ENCODE data around the gene PHLPP1. TPM values are rescaled to one million over a fixed set of nuclear protein-coding genes. Genes with fewer than 3 reads are reported as not detected.

PHLPP1 gene
- total and polyA plus RNA-seq, 4 experiments from 2014 or later: 0.36 to 7.8 (median 6.3) TPM; not detected in 1

GRCh38 chr18:62981566-62981965 is 266.2 kb downstream of the PHLPP1 start:
- no peak overlapping the region for H3K4me3 Mint-ChIP-seq
- Histone ChIP-seq H3K4me3 (ENCODE audit: low read length in 2 of 2) (no peak overlapping the region), H3K27ac (ENCODE audit: low read depth, low read length) (no peak overlapping the region), H3K4me1 (ENCODE audit: insufficient read depth, low read length) (peaks cover 5% of the 10 kb centered on the region), H3K9me3 (ENCODE audit: control insufficient read depth in 1 of 2, low read length in 2 of 2) (no peaks in the 10 kb centered on the region), H3K27me3 (ENCODE audit: insufficient read depth, low read length) (no peaks in the 10 kb centered on the region), H3K36me3 (ENCODE audit: insufficient read depth, low read length) (peaks cover 3% of the 10 kb centered on the region)
- peaks cover 0 to 8% (median 6%) of the 10 kb centered on the region in 4 donors for H3K4me1 Mint-ChIP-seq
- H3K36me3 Mint-ChIP-seq: peaks cover 8% of the 10 kb centered on the region in 2 donors
- no peak for DNase-seq
- intact Hi-C loops (cut with micrococcal nuclease): loop anchor here (5.0 kb wide), 1 partner anchor 794 kb away; the partner anchor contains the start of genes PIGN and RELCH
- POLR2A ChIA-PET (ENCODE audit: partially characterized antibody): interaction anchor here (2.9 kb wide), 1 partner anchor 266 kb away, joined by 17 read pairs; the partner anchor contains the start of gene PHLPP1
- H3K27ac Mint-ChIP-seq: no peak overlapping the region
- H3K27me3 Mint-ChIP-seq: no peaks in the 10 kb centered on the region
- no peaks in the 10 kb centered on the region for H3K9me3 Mint-ChIP-seq
- CTCF ChIA-PET (ENCODE audit: partially characterized antibody): interaction anchor here (0.6 to 4.3 kb wide), 16 partner anchors 8 to 457 kb away, joined by 3 to 39 read pairs (median 4); partner anchors contain the start of gene PHLPP1

- Mint-ChIP-seq H3K27ac (peak overlapping the region in 1 of 7 donors; percentile 18), H3K36me3 (peaks cover 8% of the 10 kb centered on the region in 2 donors), H3K27me3 (no peaks in the 10 kb centered on the region), H3K4me3 (peak overlapping the region in 5 of 8 donors; percentile 51 to 78 (median 69)), H3K4me1 (peaks cover 0 to 8% (median 6%) of the 10 kb centered on the region in 4 donors), H3K9me3 (no peaks in the 10 kb centered on the region)
- ChIA-PET CTCF (ENCODE audit: partially characterized antibody) (interaction anchor here (0.7 to 4.3 kb wide), 26 partner anchors 10 to 808 kb away, joined by 3 to 39 read pairs (median 4); partner anchors contain the start of gene PHLPP1), POLR2A (ENCODE audit: partially characterized antibody) (interaction anchor here (2.9 kb wide), 1 partner anchor 268 kb away, joined by 17 read pairs; the partner anchor contains the start of gene PHLPP1)
- no peaks in the 10 kb centered on the region for H3K27me3 ChIP-seq (ENCODE audit: insufficient read depth, low read length)
- DNase-seq: peak in 4 of 5 donors; percentile 36 to 51 (median 48)
- H3K9me3 ChIP-seq (ENCODE audit: control insufficient read depth in 1 of 2, low read length in 2 of 2): no peaks in the 10 kb centered on the region
- no peak overlapping the region for H3K27ac ChIP-seq (ENCODE audit: low read depth, low read length)
- H3K4me1 ChIP-seq (ENCODE audit: insufficient read depth, low read length): peaks cover 5% of the 10 kb centered on the region
- H3K4me3 ChIP-seq (ENCODE audit: low read length in 2 of 2): no peak overlapping the region
- peaks cover 3% of the 10 kb centered on the region for H3K36me3 ChIP-seq (ENCODE audit: insufficient read depth, low read length)
- intact Hi-C loops (cut with micrococcal nuclease): loop anchor here (1.0 to 5.0 kb wide), 3 partner anchors 267 to 795 kb away; partner anchors contain the start of genes PHLPP1, PIGN and RELCH
Observed at GRCh38 chr18:62982600-62983251, 267.4 kb downstream of the PHLPP1 start.

GRCh38 chr18:62984656-62985315 is 269.4 kb downstream of the PHLPP1 start:
- Histone ChIP-seq H3K27me3 (ENCODE audit: insufficient read depth, low read length) (no peaks in the 10 kb centered on the region), H3K4me1 (ENCODE audit: insufficient read depth, low read length) (peaks cover 5% of the 10 kb centered on the region), H3K27ac (ENCODE audit: low read depth, low read length) (no peak overlapping the region), H3K4me3 (ENCODE audit: low read length in 2 of 2) (no peak overlapping the region), H3K9me3 (ENCODE audit: control insufficient read depth in 1 of 2, low read length in 2 of 2) (no peaks in the 10 kb centered on the region), H3K36me3 (ENCODE audit: insufficient read depth, low read length) (no peaks in the 10 kb centered on the region)
- H3K27me3 Mint-ChIP-seq: peaks cover 0 to 2% of the 10 kb centered on the region in 2 donors
- CTCF ChIA-PET (ENCODE audit: partially characterized antibody): interaction anchor here (1.1 kb wide), 1 partner anchor 270 kb away, joined by 4 read pairs; the partner anchor contains the start of gene PHLPP1
- no peaks in the 10 kb centered on the region for H3K36me3 Mint-ChIP-seq
- POLR2A ChIA-PET (ENCODE audit: partially characterized antibody): no interaction called here
- peaks cover 0 to 8% (median 6%) of the 10 kb centered on the region in 4 donors for H3K4me1 Mint-ChIP-seq
- peak overlapping the region in 1 of 7 donors; percentile 29 for H3K27ac Mint-ChIP-seq
- intact Hi-C loops (cut with micrococcal nuclease): loop anchor here (5.0 kb wide), 1 partner anchor 797 kb away; the partner anchor contains the start of genes PIGN and RELCH
- H3K4me3 Mint-ChIP-seq: no peak overlapping the region
- no peaks in the 10 kb centered on the region for H3K9me3 Mint-ChIP-seq
- DNase-seq: no peak

GRCh38 chr18:62986490-62986889 is 271.1 kb downstream of the PHLPP1 start:
- no peak overlapping the region for H3K4me3 Mint-ChIP-seq
- no peaks in the 10 kb centered on the region for H3K36me3 Mint-ChIP-seq
- POLR2A ChIA-PET (ENCODE audit: partially characterized antibody): no interaction called here
- H3K9me3 Mint-ChIP-seq: no peaks in the 10 kb centered on the region
- intact Hi-C loops (cut with micrococcal nuclease): no loop called here
- Histone ChIP-seq H3K4me1 (ENCODE audit: insufficient read depth, low read length) (peaks cover 5% of the 10 kb centered on the region), H3K27me3 (ENCODE audit: insufficient read depth, low read length) (no peaks in the 10 kb centered on the region), H3K4me3 (ENCODE audit: low read length in 2 of 2) (no peak overlapping the region), H3K9me3 (ENCODE audit: control insufficient read depth in 1 of 2, low read length in 2 of 2) (no peaks in the 10 kb centered on the region), H3K27ac (ENCODE audit: low read depth, low read length) (no peak overlapping the region), H3K36me3 (ENCODE audit: insufficient read depth, low read length) (no peaks in the 10 kb centered on the region)
- H3K4me1 Mint-ChIP-seq: peaks cover 0 to 8% (median 6%) of the 10 kb centered on the region in 4 donors
- DNase-seq: no peak
- CTCF ChIA-PET (ENCODE audit: partially characterized antibody): no interaction called here
- peaks cover 2 to 5% of the 10 kb centered on the region in 2 donors for H3K27me3 Mint-ChIP-seq
- no peak overlapping the region for H3K27ac Mint-ChIP-seq

- intact Hi-C loops (cut with micrococcal nuclease): no loop called here
- POLR2A ChIA-PET (ENCODE audit: partially characterized antibody): no interaction called here
- Histone ChIP-seq H3K27ac (ENCODE audit: low read depth, low read length) (no peak overlapping the region), H3K4me1 (ENCODE audit: insufficient read depth, low read length) (peaks cover 4% of the 10 kb centered on the region), H3K27me3 (ENCODE audit: insufficient read depth, low read length) (no peaks in the 10 kb centered on the region), H3K36me3 (ENCODE audit: insufficient read depth, low read length) (no peaks in the 10 kb centered on the region), H3K4me3 (ENCODE audit: low read length in 2 of 2) (no peak overlapping the region), H3K9me3 (ENCODE audit: control insufficient read depth in 1 of 2, low read length in 2 of 2) (no peaks in the 10 kb centered on the region)
- H3K36me3 Mint-ChIP-seq: no peaks in the 10 kb centered on the region
- H3K27me3 Mint-ChIP-seq: peaks cover 2 to 8% of the 10 kb centered on the region in 2 donors
- CTCF ChIA-PET (ENCODE audit: partially characterized antibody): no interaction called here
- H3K9me3 Mint-ChIP-seq: no peaks in the 10 kb centered on the region
- H3K4me3 Mint-ChIP-seq: no peak overlapping the region
- DNase-seq: no peak
- H3K4me1 Mint-ChIP-seq: peaks cover 0 to 7% (median 5%) of the 10 kb centered on the region in 4 donors
- no peak overlapping the region for H3K27ac Mint-ChIP-seq
Observed at GRCh38 chr18:62987055-62987830, 271.9 kb downstream of the PHLPP1 start.

GRCh38 chr18:62987859-62988258 is 272.5 kb downstream of the PHLPP1 start:
- no peak overlapping the region for H3K4me3 ChIP-seq (ENCODE audit: low read length in 2 of 2)
- H3K9me3 ChIP-seq (ENCODE audit: control insufficient read depth in 1 of 2, low read length in 2 of 2): no peaks in the 10 kb centered on the region
- Mint-ChIP-seq H3K27me3 (peaks cover 2 to 9% of the 10 kb centered on the region in 2 donors), H3K36me3 (no peaks in the 10 kb centered on the region), H3K9me3 (no peaks in the 10 kb centered on the region), H3K4me1 (peaks cover 0 to 1% (median under 1%) of the 10 kb centered on the region in 4 donors), H3K4me3 (no peak overlapping the region), H3K27ac (no peak overlapping the region)
- no peaks in the 10 kb centered on the region for H3K36me3 ChIP-seq (ENCODE audit: insufficient read depth, low read length)
- no peak overlapping the region for H3K27ac ChIP-seq (ENCODE audit: low read depth, low read length)
- intact Hi-C loops (cut with micrococcal nuclease): no loop called here
- no peak for DNase-seq
- H3K27me3 ChIP-seq (ENCODE audit: insufficient read depth, low read length): no peaks in the 10 kb centered on the region
- ChIA-PET CTCF (ENCODE audit: partially characterized antibody) (no interaction called here), POLR2A (ENCODE audit: partially characterized antibody) (no interaction called here)
- no peaks in the 10 kb centered on the region for H3K4me1 ChIP-seq (ENCODE audit: insufficient read depth, low read length)
